Naive thymus-derived CD4-positive, alpha-beta T cell (primary cell): ENCODE results near the gene KRTAP4-6. TPM values are rescaled to one million over a fixed set of nuclear protein-coding genes. Genes with fewer than 3 reads are reported as not detected.
"Not testable (repeated sequence)": the region's sequence is repeated elsewhere in the genome, so short reads cannot be mapped to it uniquely, and the experiment has no call there.

Experiments
- ATAC-seq: fragments of 150-1000 bp; cut with Tn5 transposase; 2 replicates; pipeline ENCODE4 v1.10.0; 2021; ENCODE audit warnings: mild to moderate bottlenecking, moderate library complexity
- CTCF ChIA-PET: fragments of 350-600 bp; sonication (Branson Sonifier 250); formaldehyde crosslinking; loops from one replicate; lab custom pipeline; 2021; ENCODE audit warnings: antibody characterized with exemption; lab: Charles Lee
- POLR2A ChIA-PET: fragments of 350-600 bp; sonication (Branson Sonifier 250); formaldehyde crosslinking; loops from one replicate; lab custom pipeline; 2021; ENCODE audit warnings: antibody characterized with exemption, inconsistent platforms; lab: Charles Lee
- DNase-seq, 9 donors: peaks; one replicate each; pipeline versions ENCODE4 v3.0.0 to v3.0.0-alpha.2; 2020 to 2022; ENCODE audit warnings: mixed read lengths in 1 of 9
- H3K27ac ChIP-seq: one replicate; pipeline ENCODE4 v1.7.0; 2013; ENCODE audit warnings: mild to moderate bottlenecking, low read depth, low read length, moderate library complexity
- H3K27me3 ChIP-seq, 2 donors: one replicate each; pipeline ENCODE4 v1.7.0; 2013; ENCODE audit warnings: low read length in 2 of 2, mild to moderate bottlenecking in 2 of 2, moderate library complexity in 2 of 2; ENCODE audit not compliant: control insufficient read depth in 2 of 2, insufficient read depth in 2 of 2
- H3K36me3 ChIP-seq, 3 experiments: 1 replicate in 2 of 3; 2 replicates in 1 of 3; pipeline ENCODE4 v1.7.0; 2013; ENCODE audit warnings: low read length in 3 of 3, mild to moderate bottlenecking in 3 of 3, moderate library complexity in 1 of 3; ENCODE audit not compliant: insufficient read depth in 3 of 3, control insufficient read depth in 2 of 3
- H3K4me1 ChIP-seq, 2 donors: one replicate each; pipeline ENCODE4 v1.7.0; 2013; ENCODE audit warnings: low read length in 2 of 2, mild to moderate bottlenecking in 2 of 2, moderate library complexity in 1 of 2; ENCODE audit not compliant: control insufficient read depth in 2 of 2, insufficient read depth in 2 of 2
- H3K4me3 ChIP-seq: 2 replicates; pipeline ENCODE4 v1.7.0; 2013; ENCODE audit warnings: mild to moderate bottlenecking, low read length
- H3K9me3 ChIP-seq, 3 experiments: 1 replicate in 2 of 3; 2 replicates in 1 of 3; pipeline ENCODE4 v1.7.0; 2013; ENCODE audit warnings: low read length in 3 of 3; ENCODE audit not compliant: control insufficient read depth in 2 of 3
- H3K27ac Mint-ChIP-seq, 9 donors: one replicate each; pipeline ENCODE4 v1.8.0; 2020 to 2022; ENCODE audit warnings: mixed read lengths in 9 of 9, mild to moderate bottlenecking in 8 of 9, moderate library complexity in 5 of 9, inconsistent platforms in 2 of 9
- H3K27me3 Mint-ChIP-seq, 5 donors: one replicate each; pipeline ENCODE4 v1.8.0; 2021 to 2022; ENCODE audit warnings: mixed read lengths in 5 of 5, mild to moderate bottlenecking in 1 of 5
- H3K36me3 Mint-ChIP-seq, 5 donors: one replicate each; pipeline ENCODE4 v1.8.0; 2020 to 2022; ENCODE audit warnings: mixed read lengths in 5 of 5, mild to moderate bottlenecking in 3 of 5, inconsistent platforms in 1 of 5
- H3K4me1 Mint-ChIP-seq, 7 donors: one replicate each; pipeline ENCODE4 v1.8.0; 2020 to 2022; ENCODE audit warnings: mixed read lengths in 7 of 7, mild to moderate bottlenecking in 3 of 7, inconsistent platforms in 1 of 7
- H3K4me3 Mint-ChIP-seq, 10 donors: one replicate each; pipeline ENCODE4 v1.8.0; 2020 to 2022; ENCODE audit warnings: mild to moderate bottlenecking in 10 of 10, mixed read lengths in 10 of 10, moderate library complexity in 6 of 10, inconsistent platforms in 2 of 10
- H3K9me3 Mint-ChIP-seq, 11 donors: one replicate each; pipeline ENCODE4 v1.8.0; 2020 to 2022; ENCODE audit warnings: mixed read lengths in 11 of 11, mild to moderate bottlenecking in 4 of 11, inconsistent platforms in 1 of 11, moderate library complexity in 1 of 11
- intact Hi-C, 2 donors: fragments of 100-400 bp; cut with micrococcal nuclease; formaldehyde crosslinking; loops; one replicate each; pipeline ENCODE4 v1.15.1; 2023
- polyA plus RNA-seq, 2 donors: library from polyadenylated mRNA; unstranded; fragments of 300-500 nt; fragmentation: Illumina TruSeq; gene quantifications; one replicate each; pipeline ENCODE4 v1.2.3, GENCODE V29; 2021
- total RNA-seq, 6 experiments: library from RNA in 5 of 6; stranded (reverse) in 5 of 6; gene quantifications; 1 replicate in 5 of 6; 2 replicates in 1 of 6; pipeline ENCODE4 v1.2.3 and lab custom pipeline; 2021 to 2026

KRTAP4-6 gene
- total and polyA plus RNA-seq, 7 experiments from 2014 or later: not detected

DNA sequence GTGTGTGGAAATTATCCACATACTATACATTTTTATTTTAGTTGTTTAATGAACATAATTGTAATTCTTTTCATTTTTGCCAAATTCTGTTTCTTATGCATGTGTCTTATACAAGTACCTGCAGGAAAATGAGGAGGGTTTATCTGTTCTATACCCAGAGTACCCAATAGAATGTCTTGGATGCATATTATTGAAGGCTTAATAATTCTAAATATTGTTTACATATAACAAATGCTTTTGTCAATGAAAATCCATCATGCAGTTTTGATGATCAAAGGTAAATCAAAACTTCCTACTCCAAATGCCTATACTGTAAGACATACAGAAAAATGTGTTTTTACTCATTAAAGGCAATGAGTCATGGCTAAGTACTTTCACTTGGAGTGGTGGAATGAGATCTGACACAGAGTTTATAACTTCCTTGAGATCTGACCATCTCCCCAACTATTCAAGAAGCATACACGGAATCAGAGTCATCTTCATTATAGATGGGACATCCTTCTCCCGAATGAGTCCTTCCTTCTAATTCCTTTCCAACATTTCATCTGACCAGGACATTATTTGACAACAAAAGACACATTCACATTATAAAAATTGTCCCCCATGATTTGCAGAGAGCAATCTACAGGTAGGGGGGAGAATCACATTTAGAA, 35.8 kb downstream of the KRTAP4-6 start:
- ATAC-seq, intact Hi-C loops, H3K9me3 ChIP-seq, H3K36me3 ChIP-seq, H3K4me3 ChIP-seq, H3K9me3 Mint-ChIP-seq, CTCF ChIA-PET, H3K27ac Mint-ChIP-seq, H3K27ac ChIP-seq, H3K27me3 ChIP-seq, H3K4me3 Mint-ChIP-seq, DNase-seq, POLR2A ChIA-PET, H3K4me1 ChIP-seq, H3K36me3 Mint-ChIP-seq: not testable (repeated sequence)
- H3K27me3 Mint-ChIP-seq: peaks cover 0 to 13% (median 6%) of the 10 kb centered on the region in 5 donors
- H3K4me1 Mint-ChIP-seq: peaks cover 0 to 47% (median 24%) of the 10 kb centered on the region in 7 donors

GRCh38 chr17:41103896-41104295, 36.4 kb downstream of the KRTAP4-6 start:
- no peaks in the 10 kb centered on the region for H3K27me3 ChIP-seq
- ChIA-PET POLR2A (no interaction called here), CTCF (no interaction called here)
- ATAC-seq: no peak
- no peak for DNase-seq
- no peak overlapping the region for H3K4me3 ChIP-seq
- Mint-ChIP-seq H3K36me3 (peaks cover 0 to 4% (median 0%) of the 10 kb centered on the region in 5 donors), H3K27ac (no peak overlapping the region), H3K4me1 (peaks cover 0 to 46% (median 23%) of the 10 kb centered on the region in 7 donors), H3K9me3 (peaks cover 0 to 4% (median 0%) of the 10 kb centered on the region in 11 donors), H3K4me3 (no peak overlapping the region), H3K27me3 (peaks cover 0 to 12% (median 6%) of the 10 kb centered on the region in 5 donors)
- no peaks in the 10 kb centered on the region for H3K36me3 ChIP-seq
- H3K4me1 ChIP-seq: peaks cover 0 to 7% of the 10 kb centered on the region in 2 donors
- no peak overlapping the region for H3K27ac ChIP-seq
- intact Hi-C loops: no loop called here
- H3K9me3 ChIP-seq: no peaks in the 10 kb centered on the region

DNA sequence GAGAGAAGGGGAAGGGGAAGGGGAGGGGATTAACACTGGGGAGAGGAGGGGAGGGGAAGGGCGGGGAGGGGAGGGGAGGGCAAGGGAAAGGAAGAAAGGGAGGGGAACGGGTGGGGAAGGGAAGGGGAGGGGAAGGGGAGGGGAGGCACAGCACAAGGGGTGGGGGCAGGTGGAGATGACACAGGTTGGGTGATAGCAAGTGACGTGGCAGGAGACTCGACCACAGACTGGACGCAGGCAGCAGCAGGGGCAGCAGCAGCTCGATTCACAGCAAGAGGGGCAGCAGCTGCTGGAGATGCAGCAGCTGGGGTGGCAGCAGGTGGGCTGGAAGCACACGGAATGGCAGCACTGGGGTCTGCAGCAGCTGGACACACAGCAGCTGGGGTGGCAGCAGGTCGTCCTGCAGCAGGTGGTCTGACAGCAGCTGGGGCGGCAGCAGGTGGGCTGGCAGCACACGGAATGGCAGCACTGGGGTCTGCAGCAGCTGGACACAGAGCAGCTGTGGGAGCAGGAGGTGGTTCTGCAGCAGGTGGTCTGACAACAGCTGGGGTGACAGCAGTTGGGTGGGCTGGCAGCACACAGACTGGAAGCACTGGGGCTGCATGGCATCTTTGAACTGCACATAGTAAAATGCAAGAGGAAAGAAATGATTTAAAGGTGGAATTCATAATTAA, 38.6 kb downstream of the KRTAP4-6 start, which contains the start of gene KRTAP4-16:
TSS of gene KRTAP4-16 (minus strand) at position 624 of the 674 bp plus-strand sequence. CDS start at position 624, 0 bp downstream.
- intact Hi-C loops: no loop called here
- H3K36me3 ChIP-seq: no peaks in the 10 kb centered on the region
- H3K4me3 ChIP-seq: no peak within 1 kb of the TSS
- no peak for ATAC-seq
- Mint-ChIP-seq H3K36me3 (peaks cover 0 to 5% (median 0%) of the 10 kb centered on the region in 5 donors), H3K4me1 (peaks cover 0 to 31% (median 15%) of the 10 kb centered on the region in 7 donors), H3K4me3 (no peak within 1 kb of the TSS), H3K27me3 (peaks cover 5 to 17% (median 12%) of the 10 kb centered on the region in 5 donors), H3K27ac (peak within 1 kb of the TSS in 2 of 9 donors; percentile 7 to 81), H3K9me3 (peaks cover 0 to 3% (median 0%) of the 10 kb centered on the region in 11 donors)
- H3K27ac ChIP-seq: no peak within 1 kb of the TSS
- H3K9me3 ChIP-seq: no peaks in the 10 kb centered on the region
- H3K27me3 ChIP-seq: no peaks in the 10 kb centered on the region
- ChIA-PET POLR2A (interaction anchor here (0.6 kb wide), 1 partner anchor 1232 kb away, joined by 3 read pairs; no protein-coding TSS in a partner anchor), CTCF (no interaction called here)
- no peaks in the 10 kb centered on the region for H3K4me1 ChIP-seq
- no peak for DNase-seq

DNA sequence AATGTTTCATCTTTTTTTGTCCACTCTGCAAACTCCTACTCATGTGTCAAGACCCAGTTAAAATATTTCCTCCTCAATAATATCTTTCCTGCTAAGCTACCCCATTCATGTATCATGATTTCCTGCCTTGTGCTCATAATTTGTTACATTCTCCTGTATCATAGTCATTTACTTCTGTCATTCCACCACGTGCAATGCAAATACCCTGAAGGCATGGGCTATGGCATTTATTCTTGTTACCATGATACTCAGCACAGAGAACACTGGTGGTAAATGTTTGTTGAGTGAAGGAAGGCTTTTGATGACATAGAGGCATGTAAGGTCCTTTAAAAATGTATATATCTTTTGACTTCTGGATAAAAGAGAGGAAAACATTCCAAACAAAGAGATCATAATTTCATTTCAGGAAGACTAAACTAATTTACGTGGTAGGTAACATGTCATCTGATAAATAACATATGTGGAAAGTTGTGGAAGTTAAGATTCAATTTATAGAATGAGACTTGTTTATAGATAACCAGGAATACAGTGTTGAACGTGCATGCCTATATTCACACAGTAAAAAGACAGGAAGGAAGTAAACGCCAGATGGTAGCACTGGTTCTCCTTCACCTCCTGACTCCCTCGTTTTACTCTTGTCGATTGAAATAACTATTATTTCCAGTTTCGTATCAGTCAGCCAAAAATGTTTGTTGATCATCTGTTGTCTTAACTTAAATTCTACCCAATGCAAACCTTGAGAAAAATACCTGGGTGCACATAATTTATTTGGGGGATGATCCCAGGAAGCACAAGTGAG, 40.5 kb downstream of the KRTAP4-6 start:
- DNase-seq: peak in 1 of 9 donors; percentile 7
- H3K9me3 ChIP-seq, H3K36me3 Mint-ChIP-seq, H3K27me3 ChIP-seq, H3K9me3 Mint-ChIP-seq, CTCF ChIA-PET, POLR2A ChIA-PET, H3K4me1 ChIP-seq, H3K36me3 ChIP-seq, H3K27ac ChIP-seq, H3K4me3 ChIP-seq: not testable (repeated sequence)
- peak overlapping the region in 2 of 9 donors; percentile 23 to 70 for H3K27ac Mint-ChIP-seq
- H3K27me3 Mint-ChIP-seq: peaks cover 9 to 15% (median 11%) of the 10 kb centered on the region in 5 donors
- intact Hi-C loops: loop anchor here in 1 of 2 donors (1.0 kb wide), 2 partner anchors 222 to 449 kb away; no protein-coding TSS in a partner anchor
- H3K4me3 Mint-ChIP-seq: peak overlapping the region in 5 of 10 donors; percentile 2 to 56 (median 39)
- ATAC-seq: peak; percentile 44
- peaks cover 0 to 31% (median 15%) of the 10 kb centered on the region in 7 donors for H3K4me1 Mint-ChIP-seq

DNA sequence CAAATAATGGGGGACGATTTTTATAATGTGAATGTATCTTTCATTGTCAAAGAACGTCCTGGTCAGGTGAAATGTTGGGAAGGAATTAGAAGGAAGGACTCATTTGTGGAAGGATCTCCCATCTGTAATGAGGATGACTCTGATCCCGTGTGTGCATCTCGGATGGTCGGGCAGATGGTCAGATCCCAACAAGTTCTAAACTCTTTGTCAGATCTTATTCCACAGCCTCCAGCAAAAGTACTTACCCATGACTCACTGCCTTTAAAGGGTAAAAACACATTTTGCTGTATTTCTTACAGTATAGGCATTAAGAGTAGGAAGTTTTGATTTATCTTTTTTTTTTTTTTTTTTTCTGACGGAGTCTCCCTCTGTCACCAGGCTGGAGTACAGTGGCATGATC, 41.9 kb downstream of the KRTAP4-6 start:
- ChIA-PET CTCF (interaction anchor here (0.7 kb wide), 1 partner anchor 95 kb away, joined by 4 read pairs; no protein-coding TSS in a partner anchor), POLR2A (no interaction called here)
- no peak overlapping the region for H3K27ac ChIP-seq
- no peaks in the 10 kb centered on the region for H3K36me3 ChIP-seq
- H3K9me3 ChIP-seq: no peaks in the 10 kb centered on the region
- no peak for ATAC-seq
- Mint-ChIP-seq H3K4me3 (no peak overlapping the region), H3K27ac (no peak overlapping the region), H3K9me3 (peaks cover 0 to 3% (median 0%) of the 10 kb centered on the region in 11 donors), H3K27me3 (peaks cover 10 to 15% (median 11%) of the 10 kb centered on the region in 5 donors), H3K36me3 (peaks cover 0 to 5% (median 0%) of the 10 kb centered on the region in 5 donors), H3K4me1 (peaks cover 0 to 27% (median 15%) of the 10 kb centered on the region in 7 donors)
- H3K4me3 ChIP-seq: no peak overlapping the region
- intact Hi-C loops: no loop called here
- no peaks in the 10 kb centered on the region for H3K4me1 ChIP-seq
- DNase-seq: no peak
- no peaks in the 10 kb centered on the region for H3K27me3 ChIP-seq

DNA sequence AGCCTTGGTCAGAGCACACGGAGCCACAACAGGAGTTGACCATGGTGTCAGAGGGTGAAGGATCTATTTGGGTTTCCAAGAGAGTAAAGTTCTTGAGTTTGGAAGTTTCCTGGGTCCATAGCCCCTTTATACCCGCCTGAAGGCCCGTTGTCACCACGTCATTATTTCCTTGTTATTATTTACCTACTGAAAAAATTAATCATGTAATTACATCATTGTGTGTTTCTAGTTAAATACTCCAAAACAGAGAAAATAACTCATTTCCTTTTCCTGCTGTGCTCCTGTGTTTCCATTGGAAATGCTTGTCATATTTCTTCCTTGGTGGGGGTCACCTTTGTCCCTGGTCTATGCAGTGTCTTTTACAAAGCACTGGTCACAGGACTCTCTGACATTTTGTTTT, 42.3 kb downstream of the KRTAP4-6 start, which contains the start of gene KRTAP4-8:
TSS of gene KRTAP4-8 (minus strand) at position 101 of the 400 bp plus-strand sequence. CDS start at position 43, 58 bp downstream.
- Histone ChIP-seq H3K4me3 (no peak within 1 kb of the TSS), H3K9me3 (no peaks in the 10 kb centered on the region), H3K36me3 (no peaks in the 10 kb centered on the region), H3K4me1 (no peaks in the 10 kb centered on the region), H3K27ac (no peak within 1 kb of the TSS), H3K27me3 (no peaks in the 10 kb centered on the region)
- H3K4me3 Mint-ChIP-seq: no peak within 1 kb of the TSS
- H3K9me3 Mint-ChIP-seq: peaks cover 0 to 4% (median 0%) of the 10 kb centered on the region in 11 donors
- intact Hi-C loops: no loop called here
- no peak for DNase-seq
- POLR2A ChIA-PET: no interaction called here
- peaks cover 0 to 26% (median 15%) of the 10 kb centered on the region in 7 donors for H3K4me1 Mint-ChIP-seq
- H3K36me3 Mint-ChIP-seq: peaks cover 0 to 5% (median 0%) of the 10 kb centered on the region in 5 donors
- no peak within 1 kb of the TSS for H3K27ac Mint-ChIP-seq
- CTCF ChIA-PET: no interaction called here
- peaks cover 10 to 15% (median 11%) of the 10 kb centered on the region in 5 donors for H3K27me3 Mint-ChIP-seq
- ATAC-seq: no peak
